Osteocyte (in vitro differentiated cells): ENCODE results near the gene GAS7. TPM values are rescaled to one million over a fixed set of nuclear protein-coding genes. Genes with fewer than 3 reads are reported as not detected.

Experiments used
- DNase-seq: peaks from one replicate; pipeline ENCODE4 v3.0.0; 2021; ENCODE audit warnings: mixed read lengths; ENCODE audit not compliant: unreplicated experiment; ENCODE audit errors: extremely low spot score
- H3K27ac Mint-ChIP-seq: one replicate; pipeline ENCODE4 v1.8.0; 2021; ENCODE audit warnings: mild to moderate bottlenecking, mixed read lengths; ENCODE audit not compliant: unreplicated experiment
- H3K27me3 Mint-ChIP-seq: one replicate; pipeline ENCODE4 v1.8.0; 2021; ENCODE audit warnings: mixed read lengths; ENCODE audit not compliant: unreplicated experiment
- H3K36me3 Mint-ChIP-seq: one replicate; pipeline ENCODE4 v1.8.0; 2021; ENCODE audit warnings: mixed read lengths; ENCODE audit not compliant: unreplicated experiment
- H3K4me1 Mint-ChIP-seq: one replicate; pipeline ENCODE4 v1.8.0; 2021; ENCODE audit warnings: mixed read lengths; ENCODE audit not compliant: unreplicated experiment
- H3K4me3 Mint-ChIP-seq: one replicate; pipeline ENCODE4 v1.8.0; 2021; ENCODE audit warnings: mild to moderate bottlenecking, moderate library complexity, mixed read lengths; ENCODE audit not compliant: unreplicated experiment
- H3K9me3 Mint-ChIP-seq: one replicate; pipeline ENCODE4 v1.8.0; 2021; ENCODE audit warnings: mixed read lengths; ENCODE audit not compliant: unreplicated experiment
- CTCF ChIP-seq: fragments of 200-600 bp; sonication (generic); IDR thresholded peaks from 2 replicates; pipeline ENCODE4 v1.5.0; 2021; ENCODE audit warnings: antibody characterized with exemption, mild to moderate bottlenecking, moderate library complexity
- total RNA-seq: library from RNA; stranded (reverse); gene quantifications from 2 replicates; pipeline ENCODE4 v1.2.1, GENCODE V29; 2021

The GAS7 gene
- total RNA-seq, 1 donor from 2014 or later = 18.1 TPM

DNA sequence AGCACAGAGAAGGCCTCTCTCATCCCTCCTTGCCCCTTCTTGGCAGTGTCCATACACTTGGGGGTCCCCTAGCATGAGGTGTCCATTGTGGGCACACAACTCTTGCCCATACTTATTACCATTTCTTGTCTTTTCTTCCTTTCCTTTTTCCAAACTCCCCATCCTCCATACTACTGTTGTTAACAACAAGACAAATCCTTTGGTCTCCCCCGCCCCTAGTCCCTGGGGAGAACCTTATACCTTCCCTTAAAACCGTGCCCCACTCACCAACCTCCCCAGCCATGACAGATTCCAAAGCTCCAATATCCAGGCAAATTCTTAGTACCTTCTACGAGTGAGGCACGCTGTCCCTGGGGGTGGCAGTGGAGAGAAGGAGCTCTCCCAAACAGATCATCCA, 82.9 kb downstream of the GAS7 start:
- Mint-ChIP-seq H3K27ac (peak overlapping the region; percentile 99), H3K36me3 (peaks cover 1% of the 10 kb centered on the region), H3K27me3 (no peaks in the 10 kb centered on the region), H3K4me1 (peaks cover 75% of the 10 kb centered on the region), H3K4me3 (no peak overlapping the region), H3K9me3 (no peaks in the 10 kb centered on the region)
- TF ChIP-seq CTCF = no peak
- DNase-seq = no peak

DNA sequence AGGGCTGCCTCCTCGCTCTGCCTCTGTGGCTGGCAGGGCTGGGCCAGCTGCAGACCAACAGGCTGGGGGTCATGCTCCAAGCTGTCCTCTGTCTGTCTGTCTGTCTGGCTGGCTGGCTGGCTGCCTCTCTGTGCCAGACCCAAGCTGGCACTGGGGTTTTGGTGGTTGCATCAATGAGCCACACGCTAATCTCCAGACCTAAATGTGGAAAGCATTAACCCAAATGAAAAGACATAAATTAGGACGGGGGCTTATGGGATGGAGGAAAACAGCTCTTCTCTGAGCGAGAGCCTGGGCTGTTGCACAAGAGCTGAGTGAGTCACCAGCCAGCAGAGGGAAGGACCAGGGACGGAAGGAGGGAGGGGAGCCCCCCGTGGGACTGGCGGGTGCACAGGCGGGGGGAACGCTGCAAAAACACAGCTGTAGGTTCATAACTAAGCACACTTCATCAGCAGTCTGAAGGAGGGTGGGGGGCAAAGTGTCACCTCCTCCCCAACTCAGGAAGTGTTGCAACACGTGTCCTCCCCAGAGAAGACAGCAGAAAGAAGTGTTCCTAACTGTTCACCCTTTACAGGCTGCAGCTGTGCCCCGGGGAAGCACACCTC, 83.4 kb downstream of the GAS7 start:
- Mint-ChIP-seq H3K27me3 (no peaks in the 10 kb centered on the region), H3K4me1 (peaks cover 72% of the 10 kb centered on the region), H3K9me3 (no peaks in the 10 kb centered on the region), H3K4me3 (peak overlapping the region; percentile 50), H3K36me3 (peaks cover 1% of the 10 kb centered on the region), H3K27ac (peak overlapping the region; percentile 99)
- DNase-seq = peak; percentile 95
- TF ChIP-seq CTCF = no peak

- peaks cover 61% of the 10 kb centered on the region for H3K4me1 Mint-ChIP-seq
- H3K27me3 Mint-ChIP-seq = no peaks in the 10 kb centered on the region
- peak overlapping the region; percentile 99 for H3K27ac Mint-ChIP-seq
- TF ChIP-seq CTCF = no peak
- H3K9me3 Mint-ChIP-seq = no peaks in the 10 kb centered on the region
- no peak for DNase-seq
- H3K4me3 Mint-ChIP-seq = no peak overlapping the region
- peaks cover 1% of the 10 kb centered on the region for H3K36me3 Mint-ChIP-seq
Observed at GRCh38 chr17:10112962-10113361, 85.4 kb downstream of the GAS7 start.

GRCh38 chr17:10111907-10112452, 86.4 kb downstream of the GAS7 start:
- no peak for TF ChIP-seq CTCF
- Mint-ChIP-seq H3K27me3 (no peaks in the 10 kb centered on the region), H3K27ac (peak overlapping the region; percentile 99)

GRCh38 chr17:10109146-10109545, 89.3 kb downstream of the GAS7 start:
- DNase-seq = no peak
- Mint-ChIP-seq H3K4me3 (no peak overlapping the region), H3K9me3 (no peaks in the 10 kb centered on the region), H3K36me3 (peaks cover 1% of the 10 kb centered on the region), H3K27me3 (peaks cover 14% of the 10 kb centered on the region), H3K27ac (no peak overlapping the region), H3K4me1 (peaks cover 33% of the 10 kb centered on the region)
- TF ChIP-seq CTCF = no peak

More at GRCh38 chr17:10111907-10112452, 86.4 kb downstream of the GAS7 start:
- Mint-ChIP-seq H3K4me3 (no peak overlapping the region), H3K4me1 (peaks cover 55% of the 10 kb centered on the region), H3K9me3 (no peaks in the 10 kb centered on the region), H3K36me3 (peaks cover 1% of the 10 kb centered on the region)
- no peak for DNase-seq
